Measurements from ENCODE around the gene PRDM15.

The PRDM15 gene

GRCh38 chr21:41861987-41862386, 17.2 kb downstream of the PRDM15 start:
- DNase-seq, result no peak

- DNase-seq, result no peak
Observed at GRCh38 chr21:41861255-41861654, 17.9 kb downstream of the PRDM15 start.

GRCh38 chr21:41859297-41859980, 19.7 kb downstream of the PRDM15 start:
- DNase-seq, result no peak

- no peak for DNase-seq
Observed at GRCh38 chr21:41858466-41859296, 20.5 kb downstream of the PRDM15 start.

GRCh38 chr21:41857771-41858300, 21.3 kb downstream of the PRDM15 start:
- no peak for DNase-seq

- DNase-seq, result no peak
Observed at GRCh38 chr21:41856572-41856971, 22.6 kb downstream of the PRDM15 start.

- no peak for DNase-seq
Observed at GRCh38 chr21:41854426-41854995, 24.6 kb downstream of the PRDM15 start.

- no peak for DNase-seq
Observed at GRCh38 chr21:41852929-41853320, 26.2 kb downstream of the PRDM15 start.

- no peak for DNase-seq
Observed at GRCh38 chr21:41852151-41852928, 26.8 kb downstream of the PRDM15 start.

GRCh38 chr21:41851090-41851790, 27.9 kb downstream of the PRDM15 start:
- DNase-seq, result no peak

GRCh38 chr21:41850085-41850484, 29.1 kb downstream of the PRDM15 start:
- no peak for DNase-seq

GRCh38 chr21:41848958-41849580, 30.1 kb downstream of the PRDM15 start:
- no peak for DNase-seq

GRCh38 chr21:41848533-41848932, 30.6 kb downstream of the PRDM15 start:
- no peak for DNase-seq

- no peak for DNase-seq
Observed at GRCh38 chr21:41847066-41847804, 31.9 kb downstream of the PRDM15 start.

- no peak for DNase-seq
Observed at GRCh38 chr21:41846536-41846935, 32.6 kb downstream of the PRDM15 start.

- no peak for DNase-seq
Observed at GRCh38 chr21:41846033-41846317, 33.2 kb downstream of the PRDM15 start.

GRCh38 chr21:41845310-41846032, 33.7 kb downstream of the PRDM15 start:
- DNase-seq, result no peak

- DNase-seq, result no peak
Observed at GRCh38 chr21:41843584-41843983, 35.6 kb downstream of the PRDM15 start.

- no peak for DNase-seq
Observed at GRCh38 chr21:41840880-41841279, 38.3 kb downstream of the PRDM15 start.

GRCh38 chr21:41839387-41840000, 39.6 kb downstream of the PRDM15 start:
- no peak for DNase-seq

Measured in MV-4-11 (cell line).